ENCODE data around the gene PPM1J. TPM values are rescaled to one million over a fixed set of nuclear protein-coding genes. Genes with fewer than 3 reads are reported as not detected.

Gene PPM1J
- total and polyA plus RNA-seq, 2 of the 8 experiments (the other 6 are each of a cell fraction or from before 2014, with no cell fraction given): 19.4 to 31.6 TPM

DNA sequence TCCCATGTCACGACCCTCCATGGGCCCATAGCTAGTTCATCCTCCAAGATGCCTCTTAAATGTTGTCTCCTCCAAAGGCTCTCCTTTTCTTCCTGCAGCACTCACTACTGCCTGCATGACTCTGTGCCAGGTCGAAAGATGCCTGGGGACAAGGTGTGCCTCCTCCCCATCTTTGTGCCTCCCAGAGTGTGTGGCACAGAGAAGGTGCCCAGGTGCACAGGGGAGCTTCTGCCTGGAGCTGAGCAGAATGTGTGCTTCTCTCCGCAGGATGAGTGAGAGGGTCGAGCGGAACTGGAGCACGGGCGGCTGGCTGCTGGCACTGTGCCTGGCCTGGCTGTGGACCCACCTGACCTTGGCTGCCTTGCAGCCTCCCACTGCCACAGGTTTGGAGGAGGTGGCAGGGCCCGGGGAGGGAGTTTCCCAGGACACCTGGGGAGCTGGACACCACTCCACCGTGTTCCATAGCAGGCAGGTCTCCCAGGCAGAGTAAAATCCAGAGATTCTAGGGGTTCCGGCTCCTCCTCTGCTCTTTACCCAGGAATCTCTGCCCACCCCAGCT, 6.9 kb upstream of the PPM1J start:
- H4K8ac ChIP-seq (ENCODE audit: extremely low read depth, insufficient read depth, low read length): peak overlapping the region; percentile 23; the same call in 1 of the 2 replicates
- no peak for TF ChIP-seq CREB1 (IDR thresholded peaks at IDR 0.05)
- no peak for TF ChIP-seq SIN3A (conservative IDR thresholded peaks at IDR 0.05 in 1 of 2, IDR thresholded peaks at IDR 0.05 in 1 of 2; ENCODE audit: low read depth in 1 of 2, low read length in 2 of 2)
- no peak for TF ChIP-seq RNF2 (IDR thresholded peaks at IDR 0.05; ENCODE audit: borderline replicate concordance, low read depth, low read length, missing control alignments, poor library complexity, severe bottlenecking)
- TF ChIP-seq HDAC6 (IDR thresholded peaks at IDR 0.05; ENCODE audit: low read depth, low read length): no peak
- TF ChIP-seq EP300 (IDR thresholded peaks at IDR 0.05; ENCODE audit: borderline replicate concordance in 1 of 2, low read depth in 2 of 2, low read length in 2 of 2): no peak
- TF ChIP-seq SP1 (IDR thresholded peaks at IDR 0.05; ENCODE audit: low read depth, low read length): no peak
- no peak for TF ChIP-seq CHD1 (IDR thresholded peaks at IDR 0.05; ENCODE audit: low read depth, low read length)
- ChIA-PET CTCF (ENCODE audit: partially characterized antibody) (interaction anchor here (0.7 to 14.2 kb wide), 18 partner anchors 8 to 353 kb away, joined by 3 to 547 read pairs (median 5); partner anchors contain the start of genes LRIG2 and MOV10), POLR2A (ENCODE audit: partially characterized antibody) (interaction anchor here (1.2 to 3.4 kb wide), 5 partner anchors 7 to 82 kb away, joined by 3 to 20 read pairs (median 9); partner anchors contain the start of gene PPM1J)
- no peaks in the 10 kb centered on the region for H3K36me3 ChIP-seq (ENCODE audit: control insufficient read depth in 2 of 4, insufficient read depth in 4 of 4, low read length in 3 of 4)
- no peaks in the 10 kb centered on the region for H4K20me1 ChIP-seq (replicated peaks in 1 of 2; ENCODE audit: control insufficient read depth in 1 of 2, insufficient read depth in 2 of 2, low read length in 2 of 2)
- no peak overlapping the region; the same call in 1 of the 2 replicates for H2BK5ac ChIP-seq (ENCODE audit: low read depth, low read length)
- peak overlapping the region in 1 of 2 experiments; percentile 73; a peak in 2 of 4 replicates for H3K4me2 ChIP-seq (ENCODE audit: insufficient read depth in 1 of 2, low read depth in 2 of 2, low read length in 2 of 2)
- no peak overlapping the region for H3K56ac ChIP-seq (replicated peaks; ENCODE audit: insufficient read length, low read depth, low read length)
- H3K79me1 ChIP-seq (ENCODE audit: low read depth, low read length): no peaks in the 10 kb centered on the region
- H2BK12ac ChIP-seq (ENCODE audit: low read depth, low read length): peak overlapping the region; percentile 75; the same call in 1 of the 2 replicates
- no peaks in the 10 kb centered on the region for H3K9me3 ChIP-seq (ENCODE audit: insufficient read depth in 2 of 2, low read depth in 1 of 2, low read length in 1 of 2)
- peak overlapping the region; percentile 72 for H3K18ac ChIP-seq (ENCODE audit: extremely low read depth, low read length)
- H2BK15ac ChIP-seq (ENCODE audit: low read length): peak overlapping the region; percentile 61
- H3K27ac ChIP-seq (ENCODE audit: low read depth, low read length): no peak overlapping the region
- peak overlapping the region in 1 of 4 experiments; percentile 52; a peak in 1 of 8 replicates for H3K4me3 ChIP-seq (ENCODE audit: extremely low read depth in 1 of 4, insufficient read depth in 2 of 4, low read depth in 3 of 4, low read length in 4 of 4)
- 90% methylated on average over 9 of the region's 10 CpGs; no CpG with 5 or more reads in 1 of the 2 experiments for WGBS, 2 experiments (ENCODE audit: extremely low coverage in 1 of 2, insufficient coverage in 1 of 2, insufficient read length in 1 of 2, insufficient replicate concordance in 2 of 2, low coverage in 1 of 2, low lambda C conversion rate in 2 of 2, missing lambda C conversion rate in 1 of 2)
- H2BK20ac ChIP-seq (ENCODE audit: low read length): peak overlapping the region; percentile 49; the same call in 1 of the 2 replicates
- no peak for FAIRE-seq
- no peak overlapping the region for H2AFZ ChIP-seq (ENCODE audit: low read length)
- peak overlapping the region; percentile 36 for H2BK120ac ChIP-seq (replicated peaks; ENCODE audit: low read depth, low read length)
- H3K23me2 ChIP-seq (ENCODE audit: low read depth, low read length): peaks cover 2% of the 10 kb centered on the region; the same call in 1 of the 2 replicates
- no peak overlapping the region for H3K9ac ChIP-seq (replicated peaks in 1 of 4; ENCODE audit: extremely low read depth in 1 of 4, low read depth in 3 of 4, low read length in 3 of 4)
- no peak overlapping the region for H3K4ac ChIP-seq (replicated peaks; ENCODE audit: insufficient read length, low read depth, low read length)
- peaks cover 8 to 21% (median 16%) of the 10 kb centered on the region in 4 experiments for H3K4me1 ChIP-seq (replicated peaks in 1 of 4; ENCODE audit: control insufficient read depth in 3 of 4, insufficient read depth in 4 of 4, low read length in 3 of 4)
- H2AK5ac ChIP-seq (ENCODE audit: low read depth, low read length): 0 out of 2 replicates have a peak overlapping the region, but pooled peaks have one; percentile 14
- H4K91ac ChIP-seq (replicated peaks; ENCODE audit: insufficient read length, low read length): peak overlapping the region; percentile 21
- H3K23ac ChIP-seq (ENCODE audit: insufficient read length): no peak overlapping the region
- H4K5ac ChIP-seq (ENCODE audit: insufficient read length, low read depth, low read length): peak overlapping the region; percentile 6
- no peaks in the 10 kb centered on the region for H3K79me2 ChIP-seq (ENCODE audit: control insufficient read depth in 1 of 2, insufficient read depth in 2 of 2, low read length in 2 of 2)
- H3K14ac ChIP-seq (ENCODE audit: insufficient read length): no peak overlapping the region
- no peak for DNase-seq (ENCODE audit: low read depth in 1 of 2, low spot score in 2 of 2)
- peaks cover 0 to 26% (median 16%) of the 10 kb centered on the region in 4 experiments; a peak in 5 of 7 replicates for H3K27me3 ChIP-seq (replicated peaks in 1 of 4; ENCODE audit: control insufficient read depth in 3 of 4, extremely low read depth in 1 of 4, insufficient read depth in 3 of 4, low read length in 3 of 4)

Data from H1 (cell line).